Measurements from ENCODE around the gene MYH14. TPM values are rescaled to one million over a fixed set of nuclear protein-coding genes. Genes with fewer than 3 reads are reported as not detected.
A peak's percentile ranks its signal among the peaks of the same experiment; 100 is the strongest.

The MYH14 gene
- total and polyA plus RNA-seq, 9 donors = 11.3 to 49.7 (median 32.9) TPM

DNA sequence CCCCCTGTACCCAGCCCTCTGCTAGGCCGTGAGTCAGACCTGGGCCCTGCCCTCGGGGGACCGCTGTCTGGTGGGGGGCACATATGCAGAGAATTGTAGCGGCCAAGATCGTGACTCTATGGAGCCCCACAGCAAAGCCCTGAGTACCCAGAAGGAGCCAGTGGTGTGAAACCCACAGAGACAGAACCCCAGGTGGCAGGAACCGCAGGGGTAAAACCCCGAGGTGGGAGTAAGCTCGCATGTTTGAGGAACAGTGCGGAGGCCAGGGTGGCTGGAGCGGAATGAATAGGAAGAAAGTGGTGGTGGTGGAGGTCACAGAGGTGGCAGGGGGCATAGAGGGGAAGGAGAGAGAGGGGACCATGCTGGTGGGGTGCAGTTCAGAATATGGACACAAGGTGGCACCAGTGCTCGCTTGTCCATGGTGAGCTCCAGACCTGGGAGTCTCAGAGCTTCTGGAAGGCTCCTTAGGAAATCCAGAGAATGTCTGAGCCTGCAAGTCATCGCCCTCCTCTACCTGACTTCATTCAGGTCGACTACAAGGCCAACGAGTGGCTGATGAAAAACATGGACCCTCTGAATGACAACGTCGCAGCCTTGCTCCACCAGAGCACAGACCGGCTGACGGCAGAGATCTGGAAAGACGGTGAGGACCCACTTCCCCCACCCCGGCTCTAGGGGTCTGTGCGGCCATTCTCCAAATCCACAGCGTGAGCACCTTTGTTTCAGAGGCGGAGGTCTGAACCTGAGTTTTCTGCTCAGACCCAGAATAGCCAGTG is 48.9 kb downstream of the MYH14 start:
- H3K4me1 ChIP-seq (ENCODE audit: control insufficient read depth, insufficient read depth, low read length) = no peaks in the 10 kb centered on the region
- WGBS (ENCODE audit: insufficient coverage) = 92% methylated on average over 20 of the region's 23 CpGs
- peaks cover 16% of the 10 kb centered on the region for H3K9me3 ChIP-seq (replicated peaks; ENCODE audit: control insufficient read depth, low read depth, low read length)
- no peaks in the 10 kb centered on the region for H3K27me3 ChIP-seq (ENCODE audit: control insufficient read depth, insufficient read depth, low read length)
- no peak overlapping the region for H3K27ac ChIP-seq (ENCODE audit: low read length)
- no peak overlapping the region for H3K4me3 ChIP-seq (ENCODE audit: low read length)
- H3K36me3 ChIP-seq (ENCODE audit: control insufficient read depth, insufficient read depth, low read length) = peaks cover 45% of the 10 kb centered on the region
- no peak for DNase-seq

DNA sequence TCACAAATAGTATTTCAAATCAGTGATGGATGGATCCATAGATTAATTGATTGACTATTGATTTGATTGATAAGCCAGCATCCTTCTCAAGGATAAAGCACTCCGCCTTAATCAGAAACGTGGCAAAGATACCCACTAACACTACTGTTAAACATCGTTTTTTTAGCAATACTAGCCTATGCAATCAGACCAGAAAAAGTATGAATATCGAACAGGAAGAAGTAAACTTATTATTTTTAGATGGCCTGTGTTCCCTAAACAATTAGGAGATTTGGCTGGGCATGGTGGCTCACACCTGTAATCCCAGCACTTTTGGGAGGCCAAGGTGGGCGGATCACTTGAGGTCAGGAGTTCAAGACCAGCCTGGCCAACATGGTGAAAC is 49.5 kb downstream of the MYH14 start:
- no peak for DNase-seq
- WGBS (ENCODE audit: insufficient coverage) = no CpG with 5 or more reads among the region's 5 CpGs
- H3K36me3 ChIP-seq (ENCODE audit: control insufficient read depth, insufficient read depth, low read length) = peaks cover 51% of the 10 kb centered on the region

DNA sequence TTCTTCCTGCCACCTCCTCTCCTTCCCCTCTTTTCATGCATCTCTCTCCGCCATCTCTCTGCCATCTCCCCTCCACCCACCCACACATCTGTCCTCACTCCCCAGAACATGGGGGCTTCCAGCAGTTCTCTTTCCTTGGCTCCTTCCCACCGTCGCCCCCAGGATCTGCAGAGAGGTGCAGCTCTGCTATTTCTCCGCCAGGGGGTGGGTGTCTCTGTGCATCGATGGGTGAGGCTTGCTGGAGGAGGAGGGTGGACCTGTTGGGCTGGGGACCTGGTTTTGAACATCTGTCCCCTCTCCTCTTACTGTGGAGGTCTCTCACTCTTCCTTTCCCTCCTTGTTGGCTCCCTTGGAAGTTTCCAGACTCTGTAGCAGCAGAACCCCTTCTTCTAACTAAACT is 51.7 kb downstream of the MYH14 start:
- H3K27me3 ChIP-seq (ENCODE audit: control insufficient read depth, insufficient read depth, low read length) = no peaks in the 10 kb centered on the region
- DNase-seq = no peak
- H3K4me1 ChIP-seq (ENCODE audit: control insufficient read depth, insufficient read depth, low read length) = no peaks in the 10 kb centered on the region
- H3K9me3 ChIP-seq (replicated peaks; ENCODE audit: control insufficient read depth, low read depth, low read length) = peaks cover 16% of the 10 kb centered on the region
- H3K36me3 ChIP-seq (ENCODE audit: control insufficient read depth, insufficient read depth, low read length) = peaks cover 51% of the 10 kb centered on the region
- no peak overlapping the region for H3K4me3 ChIP-seq (ENCODE audit: low read length)
- H3K27ac ChIP-seq (ENCODE audit: low read length) = no peak overlapping the region
- 100% methylated on average over 1 of the region's 5 CpGs for WGBS (ENCODE audit: insufficient coverage)

More for the DNA sequence above, 49.5 kb downstream of the MYH14 start:
- Histone ChIP-seq H3K9me3 (replicated peaks; ENCODE audit: control insufficient read depth, low read depth, low read length) (peaks cover 16% of the 10 kb centered on the region), H3K4me3 (ENCODE audit: low read length) (no peak overlapping the region), H3K27me3 (ENCODE audit: control insufficient read depth, insufficient read depth, low read length) (no peaks in the 10 kb centered on the region), H3K27ac (ENCODE audit: low read length) (no peak overlapping the region), H3K4me1 (ENCODE audit: control insufficient read depth, insufficient read depth, low read length) (no peaks in the 10 kb centered on the region)

DNA sequence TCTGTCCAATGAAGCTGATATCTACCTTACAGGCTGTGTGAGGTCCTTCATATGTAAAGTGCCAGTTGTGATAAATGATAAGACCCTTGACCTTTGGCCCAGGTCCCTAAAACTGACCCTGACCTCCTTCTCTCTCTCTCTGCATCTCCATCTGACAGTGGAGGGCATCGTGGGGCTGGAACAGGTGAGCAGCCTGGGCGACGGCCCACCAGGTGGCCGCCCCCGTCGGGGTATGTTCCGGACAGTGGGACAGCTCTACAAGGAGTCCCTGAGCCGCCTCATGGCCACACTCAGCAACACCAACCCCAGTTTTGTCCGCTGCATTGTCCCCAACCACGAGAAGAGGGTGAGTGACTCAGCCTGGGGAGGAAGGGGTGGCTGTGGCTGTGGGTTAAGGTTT is 53.7 kb downstream of the MYH14 start:
- peaks cover 15% of the 10 kb centered on the region for H3K9me3 ChIP-seq (replicated peaks; ENCODE audit: control insufficient read depth, low read depth, low read length)
- no peaks in the 10 kb centered on the region for H3K4me1 ChIP-seq (ENCODE audit: control insufficient read depth, insufficient read depth, low read length)
- H3K27ac ChIP-seq (ENCODE audit: low read length) = no peak overlapping the region
- DNase-seq = no peak
- peaks cover 41% of the 10 kb centered on the region for H3K36me3 ChIP-seq (ENCODE audit: control insufficient read depth, insufficient read depth, low read length)
- 83% methylated on average over 4 of the region's 10 CpGs for WGBS (ENCODE audit: insufficient coverage)
- H3K4me3 ChIP-seq (ENCODE audit: low read length) = no peak overlapping the region
- no peaks in the 10 kb centered on the region for H3K27me3 ChIP-seq (ENCODE audit: control insufficient read depth, insufficient read depth, low read length)

DNA sequence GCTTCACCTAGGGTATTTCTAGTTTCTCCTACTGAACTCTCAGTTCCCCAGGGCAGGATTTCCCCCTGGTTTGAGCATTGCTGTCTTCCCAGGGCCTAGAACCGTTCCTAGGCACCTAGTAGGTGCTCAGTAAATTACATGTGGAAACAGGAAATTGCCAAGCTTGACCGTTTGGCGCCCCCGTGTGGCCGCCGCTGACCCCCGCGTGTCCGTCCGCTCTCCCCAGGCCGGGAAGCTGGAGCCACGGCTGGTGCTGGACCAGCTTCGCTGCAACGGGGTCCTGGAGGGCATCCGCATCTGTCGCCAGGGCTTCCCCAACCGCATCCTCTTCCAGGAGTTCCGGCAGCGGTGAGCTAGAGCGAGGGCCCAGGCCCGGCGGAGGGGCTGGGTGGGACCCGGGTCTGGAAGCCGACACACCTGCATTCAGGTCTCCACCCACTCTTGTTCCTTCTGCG is 55.5 kb downstream of the MYH14 start:
- no peaks in the 10 kb centered on the region for H3K27me3 ChIP-seq (ENCODE audit: control insufficient read depth, insufficient read depth, low read length)
- peaks cover 32% of the 10 kb centered on the region for H3K36me3 ChIP-seq (ENCODE audit: control insufficient read depth, insufficient read depth, low read length)
- no peaks in the 10 kb centered on the region for H3K9me3 ChIP-seq (replicated peaks; ENCODE audit: control insufficient read depth, low read depth, low read length)
- DNase-seq = peak; percentile 7
- WGBS (ENCODE audit: insufficient coverage) = 27% methylated on average over 24 of the region's 25 CpGs
- no peaks in the 10 kb centered on the region for H3K4me1 ChIP-seq (ENCODE audit: control insufficient read depth, insufficient read depth, low read length)
- no peak overlapping the region for H3K27ac ChIP-seq (ENCODE audit: low read length)
- H3K4me3 ChIP-seq (ENCODE audit: low read length) = no peak overlapping the region

DNA sequence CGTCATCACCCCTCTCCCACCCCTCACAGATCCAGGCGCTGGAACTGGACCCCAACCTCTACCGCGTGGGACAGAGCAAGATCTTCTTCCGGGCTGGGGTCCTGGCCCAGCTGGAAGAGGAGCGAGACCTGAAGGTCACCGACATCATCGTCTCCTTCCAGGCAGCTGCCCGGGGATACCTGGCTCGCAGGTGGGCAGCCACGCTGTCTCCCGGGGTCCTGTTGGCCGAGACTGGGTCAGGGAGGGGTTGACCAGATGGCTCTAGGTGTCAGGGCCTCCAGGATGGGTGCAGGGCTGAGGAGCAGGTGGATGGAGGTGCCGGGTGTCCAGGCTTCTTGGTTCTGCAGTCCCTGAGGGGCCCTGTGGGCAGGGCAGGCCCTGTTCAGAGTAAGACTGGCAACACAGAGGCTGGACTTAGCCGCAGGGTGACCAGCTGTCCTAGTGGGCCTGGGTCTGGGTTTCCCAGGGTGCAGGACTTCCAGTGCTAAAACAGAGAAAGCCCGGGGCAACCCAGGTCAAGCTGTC is 58.1 kb downstream of the MYH14 start:
- 83% methylated on average over 13 of the region's 16 CpGs for WGBS (ENCODE audit: insufficient coverage)
- no peak for DNase-seq
- H3K36me3 ChIP-seq (ENCODE audit: control insufficient read depth, insufficient read depth, low read length) = peaks cover 21% of the 10 kb centered on the region

DNA sequence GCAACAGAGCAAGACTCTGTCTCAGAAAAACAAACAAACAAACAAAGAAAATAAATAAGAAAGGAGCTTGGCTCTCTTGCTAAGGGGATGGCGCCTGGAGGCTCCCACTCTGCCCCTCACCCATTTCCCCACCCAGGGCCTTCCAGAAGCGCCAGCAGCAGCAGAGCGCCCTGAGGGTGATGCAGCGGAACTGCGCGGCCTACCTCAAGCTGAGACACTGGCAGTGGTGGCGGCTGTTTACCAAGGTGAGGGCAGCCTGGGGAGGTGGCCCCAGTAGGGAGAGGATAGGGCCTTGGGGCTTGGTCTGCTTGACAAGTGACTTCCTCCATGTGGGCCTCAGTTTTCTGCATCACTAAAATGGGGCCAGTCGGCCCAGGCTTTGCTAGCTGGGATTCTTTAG is 59.8 kb downstream of the MYH14 start:
- Histone ChIP-seq H3K4me3 (ENCODE audit: low read length) (no peak overlapping the region), H3K36me3 (ENCODE audit: control insufficient read depth, insufficient read depth, low read length) (peaks cover 14% of the 10 kb centered on the region), H3K27me3 (ENCODE audit: control insufficient read depth, insufficient read depth, low read length) (no peaks in the 10 kb centered on the region), H3K27ac (ENCODE audit: low read length) (no peak overlapping the region), H3K4me1 (ENCODE audit: control insufficient read depth, insufficient read depth, low read length) (no peaks in the 10 kb centered on the region), H3K9me3 (replicated peaks; ENCODE audit: control insufficient read depth, low read depth, low read length) (no peaks in the 10 kb centered on the region)
- WGBS (ENCODE audit: insufficient coverage) = 90% methylated on average over 7 of the region's 8 CpGs
- DNase-seq = no peak

More for the DNA sequence above, 58.1 kb downstream of the MYH14 start:
- no peak overlapping the region for H3K27ac ChIP-seq (ENCODE audit: low read length)
- H3K9me3 ChIP-seq (replicated peaks; ENCODE audit: control insufficient read depth, low read depth, low read length) = no peaks in the 10 kb centered on the region
- no peaks in the 10 kb centered on the region for H3K27me3 ChIP-seq (ENCODE audit: control insufficient read depth, insufficient read depth, low read length)
- H3K4me3 ChIP-seq (ENCODE audit: low read length) = no peak overlapping the region
- no peaks in the 10 kb centered on the region for H3K4me1 ChIP-seq (ENCODE audit: control insufficient read depth, insufficient read depth, low read length)

DNA sequence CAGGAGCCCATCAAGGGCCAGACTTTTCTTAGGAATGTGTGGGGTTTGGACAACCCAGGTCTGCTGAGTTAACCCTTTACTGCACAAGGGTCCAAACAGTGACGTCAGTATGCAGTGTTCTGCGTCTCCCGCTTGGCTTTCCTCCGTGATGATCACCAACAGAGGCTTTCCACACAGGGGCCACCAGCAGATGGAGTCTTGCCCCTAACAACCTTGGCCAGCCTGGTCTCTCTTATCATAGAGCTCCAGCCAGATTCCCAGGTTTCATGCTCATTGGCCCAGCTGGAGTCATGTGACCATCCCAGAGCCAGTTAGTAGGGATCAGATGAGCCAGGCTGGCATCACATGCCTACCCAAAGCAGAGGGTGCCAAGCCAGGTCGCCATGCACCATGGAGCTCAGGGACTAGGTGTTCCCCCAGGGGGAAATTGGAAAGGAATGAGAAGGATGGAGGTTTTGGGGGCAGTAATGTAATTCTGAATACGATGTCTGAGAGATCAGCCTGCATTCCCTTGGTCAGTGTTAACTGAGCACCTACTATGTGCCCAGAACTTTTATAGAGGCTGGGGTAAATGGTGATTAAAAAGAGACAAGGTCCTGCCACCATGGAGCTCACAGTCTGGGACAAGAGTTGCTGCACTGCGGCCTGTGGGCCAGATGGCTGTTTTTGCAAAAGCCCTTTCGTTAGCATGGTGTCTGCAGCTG is 61.2 kb downstream of the MYH14 start:
- Histone ChIP-seq H3K4me3 (ENCODE audit: low read length) (no peak overlapping the region), H3K4me1 (ENCODE audit: control insufficient read depth, insufficient read depth, low read length) (no peaks in the 10 kb centered on the region), H3K9me3 (replicated peaks; ENCODE audit: control insufficient read depth, low read depth, low read length) (no peaks in the 10 kb centered on the region), H3K27ac (ENCODE audit: low read length) (no peak overlapping the region), H3K27me3 (ENCODE audit: control insufficient read depth, insufficient read depth, low read length) (no peaks in the 10 kb centered on the region), H3K36me3 (ENCODE audit: control insufficient read depth, insufficient read depth, low read length) (peaks cover 17% of the 10 kb centered on the region)
- DNase-seq = no peak
- 70% methylated on average over 8 of the region's 8 CpGs for WGBS (ENCODE audit: insufficient coverage)

DNA sequence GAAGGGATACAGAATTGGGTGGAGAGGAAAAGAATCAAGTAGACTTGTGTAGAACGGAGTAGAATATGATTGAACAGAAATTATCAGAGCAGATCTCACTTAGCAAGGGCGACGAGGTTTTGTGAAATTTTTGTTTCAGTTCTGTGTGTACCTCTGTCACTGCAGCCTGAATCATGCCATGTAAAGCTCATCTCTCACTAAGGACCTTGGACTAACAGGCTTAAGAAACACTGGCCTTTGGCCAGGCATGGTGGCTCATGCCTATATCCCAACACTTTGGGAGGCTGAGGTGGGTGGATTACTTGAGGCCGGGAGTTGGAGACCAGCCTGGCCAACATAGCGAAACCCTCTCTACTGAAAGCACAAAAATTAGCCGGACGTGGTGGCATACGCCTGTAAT is 62.6 kb downstream of the MYH14 start:
- no peak overlapping the region for H3K4me3 ChIP-seq (ENCODE audit: low read length)
- DNase-seq = no peak
- H3K36me3 ChIP-seq (ENCODE audit: control insufficient read depth, insufficient read depth, low read length) = peaks cover 21% of the 10 kb centered on the region
- no peak overlapping the region for H3K27ac ChIP-seq (ENCODE audit: low read length)
- no peaks in the 10 kb centered on the region for H3K9me3 ChIP-seq (replicated peaks; ENCODE audit: control insufficient read depth, low read depth, low read length)
- WGBS (ENCODE audit: insufficient coverage) = 90% methylated on average over 1 of the region's 8 CpGs
- H3K4me1 ChIP-seq (ENCODE audit: control insufficient read depth, insufficient read depth, low read length) = no peaks in the 10 kb centered on the region
- H3K27me3 ChIP-seq (ENCODE audit: control insufficient read depth, insufficient read depth, low read length) = no peaks in the 10 kb centered on the region

DNA sequence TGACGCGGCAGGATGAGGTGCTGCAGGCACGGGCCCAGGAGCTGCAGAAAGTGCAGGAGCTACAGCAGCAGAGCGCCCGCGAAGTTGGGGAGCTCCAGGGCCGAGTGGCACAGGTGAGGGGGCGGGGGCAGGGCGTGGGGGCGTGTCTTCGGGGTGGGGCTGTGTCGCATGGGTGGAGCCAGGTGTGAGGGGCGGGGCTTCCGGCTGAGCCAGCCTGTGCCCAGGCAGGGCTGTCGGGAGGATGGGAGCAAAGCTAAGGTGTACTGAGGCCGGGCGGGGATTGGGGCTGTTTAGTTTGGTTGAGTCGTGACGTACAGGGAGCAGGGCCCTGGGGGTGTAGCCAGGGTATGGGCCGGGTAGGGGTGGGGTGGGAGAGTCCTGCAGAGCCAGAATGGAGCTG is 63.5 kb downstream of the MYH14 start:
- H3K36me3 ChIP-seq (ENCODE audit: control insufficient read depth, insufficient read depth, low read length) = peaks cover 29% of the 10 kb centered on the region
- no peaks in the 10 kb centered on the region for H3K27me3 ChIP-seq (ENCODE audit: control insufficient read depth, insufficient read depth, low read length)
- H3K9me3 ChIP-seq (replicated peaks; ENCODE audit: control insufficient read depth, low read depth, low read length) = no peaks in the 10 kb centered on the region
- no peaks in the 10 kb centered on the region for H3K4me1 ChIP-seq (ENCODE audit: control insufficient read depth, insufficient read depth, low read length)
- no peak for DNase-seq
- WGBS (ENCODE audit: insufficient coverage) = 8% methylated on average over 20 of the region's 20 CpGs
- no peak overlapping the region for H3K27ac ChIP-seq (ENCODE audit: low read length)
- no peak overlapping the region for H3K4me3 ChIP-seq (ENCODE audit: low read length)
